ENCODE measurements around the gene NXF1. TPM values are rescaled to one million over a fixed set of nuclear protein-coding genes. Genes with fewer than 3 reads are reported as not detected.

The NXF1 gene
- total and polyA plus RNA-seq, 2 of the 13 experiments (the other 11 are each of a cell fraction or from before 2014, with no cell fraction given): 30.4 to 30.9 TPM

DNA sequence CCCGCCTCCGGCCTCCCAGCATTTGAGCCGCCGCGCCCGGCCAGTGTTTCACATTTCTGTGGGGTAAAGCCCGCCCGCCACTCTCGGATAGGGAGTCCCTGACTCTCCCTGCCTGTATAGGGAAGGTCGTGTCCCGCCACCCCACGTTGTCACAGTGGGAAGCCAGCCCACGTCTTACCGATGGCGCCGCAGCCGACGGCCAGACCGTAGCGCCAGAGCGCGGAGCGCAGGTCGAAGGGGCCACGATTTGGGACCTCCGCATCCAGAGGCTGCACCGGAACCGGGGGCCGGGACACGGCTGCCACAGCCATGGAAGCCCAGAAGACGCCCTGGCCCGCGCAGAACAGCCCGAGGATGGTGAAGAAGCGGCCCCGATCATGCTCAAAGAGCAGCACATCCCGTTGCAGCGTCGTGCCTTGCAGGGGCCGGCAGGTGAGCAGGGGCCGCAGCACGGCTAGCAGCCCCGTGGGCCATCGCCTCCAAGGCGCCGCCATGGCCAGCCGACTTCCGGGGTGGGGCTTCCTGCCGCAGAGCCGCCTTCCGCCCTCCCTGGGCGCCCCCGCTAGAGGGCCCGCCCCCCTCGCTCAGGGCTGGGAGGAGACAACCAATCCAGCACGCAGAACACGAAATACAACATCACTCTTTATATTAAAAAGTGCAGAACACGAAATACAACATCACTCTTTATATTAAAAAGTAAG, 13.6 kb downstream of the NXF1 start, which contains the start of gene TMEM223 (continued):
- TF ChIP-seq JUNB (CRISPR knock-in tag; IDR thresholded peaks at IDR 0.05; ENCODE audit: borderline replicate concordance) (no peak), ZNF674 (CRISPR knock-in tag; IDR thresholded peaks at IDR 0.05; ENCODE audit: low read depth) (peak; percentile 35; the same call in 1 of the 2 replicates), DNMT1 (CRISPR knock-in tag; IDR thresholded peaks at IDR 0.05) (no peak), CEBPB (IDR thresholded peaks at IDR 0.05; ENCODE audit: borderline replicate concordance, low read depth, low read length) (no peak), GATA4 (IDR thresholded peaks at IDR 0.05; ENCODE audit: borderline replicate concordance, low read depth) (peak; percentile 47; the same call in 1 of the 2 replicates), BCL6 (CRISPR knock-in tag; IDR thresholded peaks at IDR 0.05) (0 out of 2 replicates have a peak, but pooled peaks have one; percentile 20), ZNF678 (CRISPR knock-in tag; IDR thresholded peaks at IDR 0.05) (0 out of 2 replicates have a peak, but pooled peaks have one; percentile 35), ZNF768 (CRISPR knock-in tag; IDR thresholded peaks at IDR 0.05) (peak; percentile 70), ZNF749 (CRISPR knock-in tag; IDR thresholded peaks at IDR 0.05; ENCODE audit: borderline replicate concordance) (peak; percentile 91), RXRA (CRISPR knock-in tag; IDR thresholded peaks at IDR 0.05) (peak; percentile 56; the same call in 1 of the 2 replicates), IRX3 (CRISPR knock-in tag; IDR thresholded peaks at IDR 0.05; ENCODE audit: borderline replicate concordance, low read depth) (no peak)
- TF ChIP-seq, protein P1, sequence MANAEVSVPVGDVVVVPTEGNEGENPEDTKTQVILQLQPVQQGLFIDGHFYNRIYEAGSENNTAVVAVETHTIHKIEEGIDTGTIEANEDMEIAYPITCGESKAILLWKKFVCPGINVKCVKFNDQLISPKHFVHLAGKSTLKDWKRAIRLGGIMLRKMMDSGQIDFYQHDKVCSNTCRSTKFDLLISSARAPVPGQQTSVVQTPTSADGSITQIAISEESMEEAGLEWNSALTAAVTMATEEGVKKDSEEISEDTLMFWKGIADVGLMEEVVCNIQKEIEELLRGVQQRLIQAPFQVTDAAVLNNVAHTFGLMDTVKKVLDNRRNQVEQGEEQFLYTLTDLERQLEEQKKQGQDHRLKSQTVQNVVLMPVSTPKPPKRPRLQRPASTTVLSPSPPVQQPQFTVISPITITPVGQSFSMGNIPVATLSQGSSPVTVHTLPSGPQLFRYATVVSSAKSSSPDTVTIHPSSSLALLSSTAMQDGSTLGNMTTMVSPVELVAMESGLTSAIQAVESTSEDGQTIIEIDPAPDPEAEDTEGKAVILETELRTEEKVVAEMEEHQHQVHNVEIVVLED (CRISPR knock-in tag; IDR thresholded peaks at IDR 0.05; ENCODE audit: borderline replicate concordance): peak; percentile 79; the same call in 1 of the 2 replicates
- TF ChIP-seq, protein P2, sequence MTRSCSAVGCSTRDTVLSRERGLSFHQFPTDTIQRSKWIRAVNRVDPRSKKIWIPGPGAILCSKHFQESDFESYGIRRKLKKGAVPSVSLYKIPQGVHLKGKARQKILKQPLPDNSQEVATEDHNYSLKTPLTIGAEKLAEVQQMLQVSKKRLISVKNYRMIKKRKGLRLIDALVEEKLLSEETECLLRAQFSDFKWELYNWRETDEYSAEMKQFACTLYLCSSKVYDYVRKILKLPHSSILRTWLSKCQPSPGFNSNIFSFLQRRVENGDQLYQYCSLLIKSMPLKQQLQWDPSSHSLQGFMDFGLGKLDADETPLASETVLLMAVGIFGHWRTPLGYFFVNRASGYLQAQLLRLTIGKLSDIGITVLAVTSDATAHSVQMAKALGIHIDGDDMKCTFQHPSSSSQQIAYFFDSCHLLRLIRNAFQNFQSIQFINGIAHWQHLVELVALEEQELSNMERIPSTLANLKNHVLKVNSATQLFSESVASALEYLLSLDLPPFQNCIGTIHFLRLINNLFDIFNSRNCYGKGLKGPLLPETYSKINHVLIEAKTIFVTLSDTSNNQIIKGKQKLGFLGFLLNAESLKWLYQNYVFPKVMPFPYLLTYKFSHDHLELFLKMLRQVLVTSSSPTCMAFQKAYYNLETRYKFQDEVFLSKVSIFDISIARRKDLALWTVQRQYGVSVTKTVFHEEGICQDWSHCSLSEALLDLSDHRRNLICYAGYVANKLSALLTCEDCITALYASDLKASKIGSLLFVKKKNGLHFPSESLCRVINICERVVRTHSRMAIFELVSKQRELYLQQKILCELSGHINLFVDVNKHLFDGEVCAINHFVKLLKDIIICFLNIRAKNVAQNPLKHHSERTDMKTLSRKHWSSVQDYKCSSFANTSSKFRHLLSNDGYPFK (CRISPR knock-in tag; IDR thresholded peaks at IDR 0.05; ENCODE audit: borderline replicate concordance): peak; percentile 78; the same call in 1 of the 2 replicates
- TF ChIP-seq, protein P3, sequence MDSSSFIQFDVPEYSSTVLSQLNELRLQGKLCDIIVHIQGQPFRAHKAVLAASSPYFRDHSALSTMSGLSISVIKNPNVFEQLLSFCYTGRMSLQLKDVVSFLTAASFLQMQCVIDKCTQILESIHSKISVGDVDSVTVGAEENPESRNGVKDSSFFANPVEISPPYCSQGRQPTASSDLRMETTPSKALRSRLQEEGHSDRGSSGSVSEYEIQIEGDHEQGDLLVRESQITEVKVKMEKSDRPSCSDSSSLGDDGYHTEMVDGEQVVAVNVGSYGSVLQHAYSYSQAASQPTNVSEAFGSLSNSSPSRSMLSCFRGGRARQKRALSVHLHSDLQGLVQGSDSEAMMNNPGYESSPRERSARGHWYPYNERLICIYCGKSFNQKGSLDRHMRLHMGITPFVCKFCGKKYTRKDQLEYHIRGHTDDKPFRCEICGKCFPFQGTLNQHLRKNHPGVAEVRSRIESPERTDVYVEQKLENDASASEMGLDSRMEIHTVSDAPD (CRISPR knock-in tag; IDR thresholded peaks at IDR 0.05): 0 out of 2 replicates have a peak, but pooled peaks have one; percentile 29
- TF ChIP-seq, protein P4, sequence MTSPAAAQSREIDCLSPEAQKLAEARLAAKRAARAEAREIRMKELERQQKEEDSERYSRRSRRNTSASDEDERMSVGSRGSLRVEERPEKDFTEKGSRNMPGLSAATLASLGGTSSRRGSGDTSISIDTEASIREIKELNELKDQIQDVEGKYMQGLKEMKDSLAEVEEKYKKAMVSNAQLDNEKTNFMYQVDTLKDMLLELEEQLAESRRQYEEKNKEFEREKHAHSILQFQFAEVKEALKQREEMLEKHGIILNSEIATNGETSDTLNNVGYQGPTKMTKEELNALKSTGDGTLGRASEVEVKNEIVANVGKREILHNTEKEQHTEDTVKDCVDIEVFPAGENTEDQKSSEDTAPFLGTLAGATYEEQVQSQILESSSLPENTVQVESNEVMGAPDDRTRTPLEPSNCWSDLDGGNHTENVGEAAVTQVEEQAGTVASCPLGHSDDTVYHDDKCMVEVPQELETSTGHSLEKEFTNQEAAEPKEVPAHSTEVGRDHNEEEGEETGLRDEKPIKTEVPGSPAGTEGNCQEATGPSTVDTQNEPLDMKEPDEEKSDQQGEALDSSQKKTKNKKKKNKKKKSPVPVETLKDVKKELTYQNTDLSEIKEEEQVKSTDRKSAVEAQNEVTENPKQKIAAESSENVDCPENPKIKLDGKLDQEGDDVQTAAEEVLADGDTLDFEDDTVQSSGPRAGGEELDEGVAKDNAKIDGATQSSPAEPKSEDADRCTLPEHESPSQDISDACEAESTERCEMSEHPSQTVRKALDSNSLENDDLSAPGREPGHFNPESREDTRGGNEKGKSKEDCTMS (CRISPR knock-in tag; conservative IDR thresholded peaks at IDR 0.05): no peak; the same call in 1 of the 2 replicates
- TF ChIP-seq, protein P5, sequence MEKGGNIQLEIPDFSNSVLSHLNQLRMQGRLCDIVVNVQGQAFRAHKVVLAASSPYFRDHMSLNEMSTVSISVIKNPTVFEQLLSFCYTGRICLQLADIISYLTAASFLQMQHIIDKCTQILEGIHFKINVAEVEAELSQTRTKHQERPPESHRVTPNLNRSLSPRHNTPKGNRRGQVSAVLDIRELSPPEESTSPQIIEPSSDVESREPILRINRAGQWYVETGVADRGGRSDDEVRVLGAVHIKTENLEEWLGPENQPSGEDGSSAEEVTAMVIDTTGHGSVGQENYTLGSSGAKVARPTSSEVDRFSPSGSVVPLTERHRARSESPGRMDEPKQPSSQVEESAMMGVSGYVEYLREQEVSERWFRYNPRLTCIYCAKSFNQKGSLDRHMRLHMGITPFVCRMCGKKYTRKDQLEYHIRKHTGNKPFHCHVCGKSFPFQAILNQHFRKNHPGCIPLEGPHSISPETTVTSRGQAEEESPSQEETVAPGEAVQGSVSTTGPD (CRISPR knock-in tag; IDR thresholded peaks at IDR 0.05): no peak
